Mononuclear cell (primary cell): ENCODE data around the gene PAEP. TPM values are rescaled to one million over a fixed set of nuclear protein-coding genes. Genes with fewer than 3 reads are reported as not detected.

ENCODE experiments used
- H3K27me3 ChIP-seq: 2 replicates; pipeline ENCODE4 v1.6.0; 2011; ENCODE audit warnings: low read length, control low read depth; ENCODE audit not compliant: insufficient read depth
- H3K4me1 ChIP-seq: 2 replicates; pipeline ENCODE4 v1.5.1; 2011; ENCODE audit warnings: mild to moderate bottlenecking, low read length, control low read depth; ENCODE audit not compliant: insufficient read depth
- H3K4me3 ChIP-seq: 2 replicates; pipeline ENCODE4 v1.5.1; 2011; ENCODE audit warnings: mild to moderate bottlenecking, low read length, moderate library complexity
- H3K9me3 ChIP-seq: 2 replicates; pipeline ENCODE4 v1.5.1; 2011; ENCODE audit warnings: low read depth, mild to moderate bottlenecking, control low read depth, low read length
- total RNA-seq: library from RNA; depleted of rRNA; stranded (reverse); fragments of >200 nt; gene quantifications from one replicate; pipeline ENCODE4 v1.2.3, GENCODE V29; 2012

The PAEP gene
- total RNA-seq, 1 donor, result not detected

DNA sequence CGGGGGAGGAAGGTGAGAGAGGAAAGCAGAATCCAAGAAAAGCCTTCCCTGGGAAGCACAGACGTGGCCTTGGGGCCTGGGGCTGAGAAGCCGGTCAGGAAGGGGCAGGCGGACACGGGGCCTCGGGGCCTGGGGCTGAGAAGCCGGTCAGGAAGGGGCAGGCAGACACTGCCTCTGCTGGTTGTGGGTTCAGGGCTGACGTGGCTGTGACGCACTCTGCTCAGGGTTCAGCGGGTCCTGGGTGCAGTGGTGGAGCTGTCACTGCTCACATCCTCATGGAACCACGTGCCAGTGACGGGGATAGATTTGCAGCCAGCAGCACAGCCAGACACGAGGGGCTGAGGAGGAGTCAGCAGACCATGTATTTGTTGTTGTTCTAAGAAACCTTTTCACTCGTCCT, 12.8 kb downstream of the PAEP start:
- Histone ChIP-seq H3K4me1 (no peaks in the 10 kb centered on the region), H3K4me3 (no peak overlapping the region), H3K27me3 (no peaks in the 10 kb centered on the region), H3K9me3 (no peaks in the 10 kb centered on the region)

DNA sequence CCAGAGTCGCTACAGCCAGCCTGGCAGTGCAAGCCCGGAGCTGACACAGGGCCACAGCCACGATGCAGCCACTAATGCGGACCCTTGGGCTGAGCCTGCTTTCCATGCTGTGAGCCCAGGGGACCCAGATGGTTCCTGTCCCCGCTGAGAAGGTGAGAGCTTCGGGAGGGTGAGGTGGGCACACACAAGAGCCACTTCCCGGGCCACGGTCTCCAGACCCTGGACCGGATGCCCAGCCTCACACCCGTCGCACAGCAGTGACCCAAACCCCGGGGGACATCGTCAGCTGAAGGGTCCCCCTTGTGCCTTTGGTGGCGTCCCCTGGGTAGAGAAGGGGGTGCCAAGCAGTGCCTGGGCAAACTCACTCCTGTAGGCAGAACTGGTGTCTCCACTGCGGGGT, 13.4 kb downstream of the PAEP start:
- no peaks in the 10 kb centered on the region for H3K27me3 ChIP-seq
- no peak overlapping the region for H3K4me3 ChIP-seq
- H3K9me3 ChIP-seq, result no peaks in the 10 kb centered on the region
- no peaks in the 10 kb centered on the region for H3K4me1 ChIP-seq

DNA sequence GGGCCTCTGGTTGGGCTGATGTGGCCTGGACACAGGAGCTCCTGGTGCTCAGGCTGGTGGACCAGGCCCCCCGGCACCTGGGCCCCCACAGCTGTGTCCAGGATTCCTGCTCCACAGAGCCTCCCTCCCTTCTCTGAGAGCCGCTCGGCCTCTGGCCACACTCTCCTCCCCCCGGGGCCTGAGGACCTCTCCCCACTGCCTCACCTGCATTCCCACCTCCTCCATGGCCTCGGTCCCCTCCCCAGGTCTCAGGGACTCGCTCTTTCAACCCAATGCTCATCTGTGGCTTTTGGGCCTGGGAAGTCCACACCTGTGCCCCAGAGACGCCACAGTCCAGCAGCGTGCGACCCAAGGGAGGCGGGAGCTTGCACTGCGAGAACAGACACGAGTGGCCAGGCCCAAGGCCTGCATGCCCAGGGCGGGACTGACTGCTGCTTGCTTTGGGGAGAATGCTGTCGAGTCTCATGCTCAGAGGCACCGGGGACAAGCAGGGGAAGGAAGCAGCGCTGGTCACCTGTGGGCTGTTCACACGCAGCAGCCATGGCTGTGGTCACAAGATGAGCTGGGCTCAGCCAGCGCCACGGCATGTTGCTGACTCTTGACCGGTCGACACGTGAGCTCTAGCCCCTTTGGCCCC, 14.6 kb downstream of the PAEP start:
- H3K4me1 ChIP-seq, result no peaks in the 10 kb centered on the region
- H3K27me3 ChIP-seq, result no peaks in the 10 kb centered on the region
- H3K9me3 ChIP-seq, result no peaks in the 10 kb centered on the region
- no peak overlapping the region for H3K4me3 ChIP-seq

DNA sequence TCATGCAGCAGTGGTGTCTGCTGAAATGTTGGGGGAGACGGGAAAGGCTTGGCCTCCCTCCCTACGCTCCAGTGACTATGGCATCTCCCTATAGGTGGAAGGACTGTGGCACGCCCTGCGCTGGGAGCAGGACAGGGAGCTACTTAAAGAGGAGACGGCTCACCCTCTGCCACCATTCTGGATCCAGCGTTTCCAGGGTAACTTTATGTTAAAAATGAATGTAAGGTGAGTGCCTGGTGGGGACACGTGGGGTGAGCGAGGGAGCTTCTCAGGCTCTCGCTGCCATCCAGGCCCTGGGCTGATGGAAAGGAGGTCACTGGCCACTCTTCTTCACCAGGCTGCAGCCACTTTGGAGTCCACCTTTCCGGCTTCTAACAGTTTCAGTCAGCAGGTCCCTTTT, 15.7 kb downstream of the PAEP start:
- Histone ChIP-seq H3K4me3 (no peak overlapping the region), H3K4me1 (no peaks in the 10 kb centered on the region), H3K27me3 (no peaks in the 10 kb centered on the region), H3K9me3 (no peaks in the 10 kb centered on the region)

DNA sequence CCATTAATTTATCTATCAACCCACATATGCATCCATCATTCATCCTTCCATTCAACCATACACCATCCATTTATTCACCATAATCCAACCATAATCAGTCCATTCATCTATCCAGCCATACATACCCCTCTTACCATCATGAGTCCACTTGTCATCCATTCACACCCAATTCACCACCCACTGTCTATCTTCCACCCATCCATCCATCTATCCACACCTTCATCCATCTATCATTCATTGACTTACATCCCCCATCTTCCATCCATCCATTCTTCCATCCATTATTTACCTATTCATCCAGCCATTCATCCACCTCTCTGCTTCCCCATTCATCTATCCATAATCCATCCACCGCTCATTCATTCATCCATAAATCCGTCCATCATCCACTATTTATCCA, 17.8 kb downstream of the PAEP start:
- no peaks in the 10 kb centered on the region for H3K27me3 ChIP-seq
- no peaks in the 10 kb centered on the region for H3K9me3 ChIP-seq
- no peak overlapping the region for H3K4me3 ChIP-seq

DNA sequence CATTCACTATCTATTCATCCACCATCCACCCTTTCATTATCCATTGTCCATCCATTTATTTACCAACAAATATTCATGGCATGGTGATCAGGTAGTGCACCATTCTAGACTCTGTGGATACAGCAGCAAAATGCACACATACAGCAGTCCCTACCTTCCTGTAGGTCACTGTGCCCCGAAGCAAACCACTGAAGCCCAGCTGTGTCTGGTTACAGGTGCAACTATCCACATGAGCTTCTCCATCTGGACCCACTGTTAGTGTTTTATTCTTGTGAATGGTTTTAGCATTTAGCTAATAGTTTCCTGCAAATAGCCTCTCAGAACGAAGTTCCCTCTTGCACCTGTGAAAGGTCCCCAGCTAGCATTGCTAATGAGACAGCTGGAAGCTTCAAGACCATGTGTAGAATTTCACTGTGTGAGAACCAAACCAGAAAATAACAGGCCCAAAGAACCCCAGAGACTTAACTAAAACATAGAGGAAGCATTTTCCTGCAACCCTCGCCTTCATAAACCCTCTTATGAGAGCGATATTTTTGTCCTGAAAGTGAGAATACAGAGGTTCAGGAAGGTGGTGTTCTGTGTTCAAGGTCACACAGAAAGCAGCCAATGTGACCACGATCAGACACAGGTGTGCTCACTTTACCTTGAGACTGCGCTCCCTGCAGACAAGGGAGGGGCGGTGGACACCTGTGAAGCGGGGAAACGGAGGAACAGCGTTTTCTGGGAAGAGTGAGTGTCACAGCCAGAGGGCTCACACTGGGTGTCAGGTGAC, 18.5 kb downstream of the PAEP start:
- Histone ChIP-seq H3K9me3 (no peaks in the 10 kb centered on the region), H3K4me1 (no peaks in the 10 kb centered on the region), H3K4me3 (no peak overlapping the region), H3K27me3 (no peaks in the 10 kb centered on the region)

More for the DNA sequence above, 17.8 kb downstream of the PAEP start:
- H3K4me1 ChIP-seq, result no peaks in the 10 kb centered on the region

DNA sequence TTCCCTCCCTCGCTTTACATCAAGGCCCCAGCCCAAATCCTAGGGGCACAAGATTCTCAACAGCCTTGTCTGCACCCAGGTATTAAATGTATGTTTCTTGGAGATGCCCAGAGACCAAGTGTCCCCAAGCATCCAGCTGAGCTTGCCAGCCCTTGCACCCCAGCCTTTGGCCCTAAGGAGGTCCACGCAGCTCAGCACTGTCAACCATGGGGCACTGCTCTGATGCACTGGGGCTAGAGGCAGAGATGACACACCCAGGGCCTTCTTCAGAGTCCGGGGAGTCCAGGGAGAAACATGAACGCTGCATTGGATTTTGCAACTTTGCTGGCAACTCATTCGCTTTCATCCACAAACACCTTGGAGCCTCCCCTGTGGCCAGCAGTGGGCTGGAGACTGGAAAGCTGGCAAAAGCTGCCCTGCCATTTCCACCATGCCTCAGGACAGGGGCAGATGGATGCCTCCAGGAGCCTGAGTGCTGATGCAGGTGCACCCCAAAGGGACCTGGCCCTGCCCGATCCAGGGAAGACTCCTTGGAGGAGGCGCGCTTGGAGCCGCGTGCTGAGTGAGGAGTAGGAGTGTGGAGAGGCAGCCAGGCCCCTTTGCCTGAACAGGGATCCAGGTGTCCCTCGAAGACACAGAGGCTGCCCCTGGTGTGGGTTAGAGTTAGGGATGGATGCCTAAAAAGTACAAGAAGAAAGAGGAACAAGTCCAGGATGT, 19.3 kb downstream of the PAEP start:
- no peaks in the 10 kb centered on the region for H3K4me1 ChIP-seq
- H3K9me3 ChIP-seq, result no peaks in the 10 kb centered on the region
- H3K4me3 ChIP-seq, result no peak overlapping the region
- no peaks in the 10 kb centered on the region for H3K27me3 ChIP-seq

DNA sequence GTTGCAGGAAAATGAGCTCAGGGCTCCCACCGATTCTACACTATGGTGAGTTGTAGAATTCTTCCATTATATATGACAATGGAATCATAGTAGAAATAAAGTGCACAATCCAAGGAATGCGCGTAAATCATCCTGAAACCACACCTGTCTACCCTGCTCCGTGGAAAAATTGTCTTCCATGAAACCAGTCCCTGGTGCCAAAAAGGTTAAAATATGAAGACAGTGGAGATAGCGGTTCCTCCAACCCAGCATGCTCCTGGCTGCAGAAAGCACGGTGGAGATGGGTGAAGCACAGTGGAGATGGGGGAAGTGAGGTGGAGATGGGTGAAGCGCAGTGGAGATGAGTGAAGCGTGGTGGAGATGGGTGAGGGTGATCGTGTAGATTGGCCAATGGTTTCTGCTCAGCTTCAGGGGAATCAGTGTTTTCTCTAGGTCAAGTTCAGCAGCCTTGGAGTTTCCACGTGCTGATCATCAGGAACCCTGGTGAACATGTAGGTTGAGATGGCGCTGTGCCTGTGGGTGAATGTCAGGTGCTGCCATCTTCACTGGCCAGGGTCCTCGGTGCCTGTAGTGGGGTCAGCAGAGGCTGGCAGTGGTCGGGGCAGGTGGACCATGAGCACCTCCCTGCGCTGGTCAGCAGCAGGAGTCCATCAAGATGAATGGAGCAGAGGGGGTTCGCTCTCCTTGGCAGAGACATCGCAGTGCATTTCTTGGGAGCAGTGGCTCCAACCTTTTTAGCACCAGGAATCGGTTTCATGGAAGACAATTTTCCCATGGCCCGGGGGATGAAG, 20.3 kb downstream of the PAEP start:
- no peaks in the 10 kb centered on the region for H3K4me1 ChIP-seq
- no peaks in the 10 kb centered on the region for H3K27me3 ChIP-seq
- H3K4me3 ChIP-seq, result no peak overlapping the region
- H3K9me3 ChIP-seq, result no peaks in the 10 kb centered on the region

DNA sequence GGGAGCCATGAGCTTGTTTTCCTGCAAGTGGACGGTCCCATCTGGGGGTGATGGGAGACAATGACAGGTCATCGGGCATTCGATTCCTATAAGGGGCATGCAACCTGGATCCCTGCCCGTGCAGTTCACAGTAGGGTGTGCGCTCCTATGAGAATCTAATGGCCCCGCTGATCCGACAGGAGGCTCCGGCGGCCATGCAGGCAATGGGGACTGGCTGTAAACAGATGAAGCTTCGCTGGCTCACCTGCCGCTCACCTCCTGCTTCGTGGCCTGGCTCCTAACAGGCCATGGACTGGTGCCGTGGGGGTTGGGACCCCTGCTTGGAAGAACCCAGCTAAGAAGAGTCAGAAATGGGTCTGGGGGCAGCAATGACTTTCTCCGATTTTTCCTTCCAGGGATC, 21.0 kb downstream of the PAEP start:
- no peak overlapping the region for H3K4me3 ChIP-seq
- no peaks in the 10 kb centered on the region for H3K27me3 ChIP-seq
- no peaks in the 10 kb centered on the region for H3K4me1 ChIP-seq
- H3K9me3 ChIP-seq, result no peaks in the 10 kb centered on the region

DNA sequence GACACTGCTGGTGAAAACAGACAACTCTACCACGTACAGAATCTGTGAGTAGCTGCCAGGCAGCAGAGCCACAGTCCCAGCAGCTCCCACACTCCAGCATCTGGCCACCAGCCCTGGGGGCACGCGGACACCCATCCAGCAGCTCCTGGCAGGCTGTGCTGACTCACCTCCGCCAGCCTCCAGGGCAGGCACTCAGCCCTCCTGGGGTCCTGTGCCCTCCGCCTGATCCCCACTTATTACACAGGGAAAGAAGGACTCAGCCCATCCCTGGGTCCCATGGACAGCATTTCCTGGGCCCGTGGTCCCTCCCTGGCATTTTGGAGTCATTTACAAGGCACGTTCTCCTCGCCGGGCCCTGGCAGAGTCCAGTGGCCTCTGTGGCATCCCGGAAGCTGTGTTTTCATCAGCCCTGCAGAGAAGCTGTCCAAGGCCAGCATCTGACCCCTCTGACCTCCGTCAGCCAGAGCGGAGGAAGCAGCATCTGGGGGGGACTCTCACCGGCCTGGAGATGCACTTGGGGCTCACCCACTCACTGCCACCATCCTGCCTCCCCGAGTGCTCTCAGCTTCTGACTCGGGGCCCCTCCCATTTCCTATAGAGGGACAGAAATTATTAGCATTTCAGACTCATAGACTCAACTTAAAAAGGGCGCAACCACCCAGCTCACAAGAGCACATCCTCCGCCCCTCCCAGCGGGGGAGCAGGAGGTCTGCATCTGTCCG, 21.6 kb downstream of the PAEP start:
- H3K9me3 ChIP-seq, result no peaks in the 10 kb centered on the region
- no peaks in the 10 kb centered on the region for H3K27me3 ChIP-seq
- H3K4me3 ChIP-seq, result no peak overlapping the region
- no peaks in the 10 kb centered on the region for H3K4me1 ChIP-seq

DNA sequence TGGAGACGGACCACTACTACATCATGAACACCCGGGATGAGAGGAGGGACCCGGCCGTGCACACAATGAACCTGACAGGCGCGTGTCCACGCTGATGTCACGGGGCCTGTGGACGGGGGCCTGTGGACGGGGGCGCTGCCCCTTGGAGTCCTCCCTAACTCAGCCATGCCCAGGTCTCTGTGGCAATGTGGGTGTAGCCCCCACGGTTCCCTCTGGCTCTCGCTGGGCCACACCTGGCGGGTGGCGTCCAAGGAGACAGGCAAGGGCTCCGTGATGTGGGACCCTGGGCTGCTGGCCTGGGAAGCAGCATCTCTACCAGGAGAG, 22.1 kb downstream of the PAEP start:
- H3K27me3 ChIP-seq, result no peaks in the 10 kb centered on the region
- H3K4me3 ChIP-seq, result no peak overlapping the region
- no peaks in the 10 kb centered on the region for H3K9me3 ChIP-seq
- no peaks in the 10 kb centered on the region for H3K4me1 ChIP-seq

DNA sequence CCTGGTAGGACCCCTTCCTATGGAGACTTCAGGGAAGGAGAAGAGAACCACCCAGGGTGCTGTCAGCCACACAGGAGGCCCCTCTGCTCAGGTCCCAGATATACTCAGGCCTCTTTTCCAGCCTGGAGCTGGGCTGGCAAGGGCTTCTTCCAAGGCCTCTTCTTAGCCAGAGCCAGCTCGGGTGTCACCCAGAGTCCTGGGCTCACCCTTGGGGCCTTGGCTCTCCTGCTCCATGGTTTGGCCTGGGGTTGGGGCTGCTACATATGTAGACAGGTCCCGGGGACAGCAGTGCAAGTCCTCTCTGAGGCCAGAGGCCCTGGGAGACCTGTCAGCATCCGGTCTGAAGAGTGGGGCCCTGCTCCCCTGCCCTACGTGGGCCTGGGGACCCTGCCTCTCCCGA, 22.8 kb downstream of the PAEP start:
- H3K27me3 ChIP-seq, result no peaks in the 10 kb centered on the region
- no peaks in the 10 kb centered on the region for H3K4me1 ChIP-seq
- no peaks in the 10 kb centered on the region for H3K9me3 ChIP-seq
- H3K4me3 ChIP-seq, result no peak overlapping the region

DNA sequence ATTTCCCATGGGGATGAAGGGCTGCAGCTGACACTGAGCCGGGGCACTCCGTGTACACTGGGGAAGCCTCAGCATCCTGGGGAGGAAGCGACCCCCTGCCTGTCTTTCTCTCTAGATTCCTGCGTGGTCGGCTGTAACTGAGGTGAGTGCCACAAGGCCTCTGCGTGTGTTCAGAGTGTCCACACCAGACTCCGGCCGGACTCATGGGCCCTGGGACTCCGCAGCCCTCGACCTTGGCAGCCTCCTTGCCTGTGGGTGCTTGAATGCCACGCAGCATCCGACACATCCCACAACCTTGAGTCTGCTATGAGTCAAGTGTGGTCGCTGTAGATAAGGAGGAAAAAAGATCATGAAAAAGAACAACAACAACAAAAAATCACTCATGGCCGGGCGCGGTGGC, 23.4 kb downstream of the PAEP start:
- Histone ChIP-seq H3K27me3 (no peaks in the 10 kb centered on the region), H3K9me3 (no peaks in the 10 kb centered on the region), H3K4me3 (no peak overlapping the region), H3K4me1 (no peaks in the 10 kb centered on the region)

DNA sequence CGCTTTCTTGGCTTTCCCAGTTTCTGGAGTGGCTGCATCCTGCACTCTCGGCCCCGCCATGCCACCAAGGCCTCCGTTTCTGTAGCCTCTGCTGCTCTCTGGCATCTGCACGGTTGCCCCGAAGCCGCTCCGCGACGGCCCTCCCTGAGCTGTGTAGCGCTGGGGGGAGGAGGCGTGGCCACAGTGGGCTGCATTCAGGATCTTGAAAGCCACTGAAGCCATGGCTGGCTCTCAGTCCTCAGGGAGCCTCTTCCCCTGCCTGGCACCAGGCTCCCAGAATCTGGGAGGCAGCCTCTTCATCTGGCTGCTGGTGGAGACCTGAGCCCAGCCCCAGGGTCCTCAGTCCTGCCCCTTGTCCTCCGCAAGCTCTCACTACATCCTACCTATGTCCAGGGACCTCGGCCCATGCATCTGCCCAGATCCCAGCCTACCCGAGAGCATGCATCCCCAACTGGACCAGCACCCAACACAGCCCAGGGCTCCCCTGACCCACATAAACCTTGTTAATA, 25.1 kb downstream of the PAEP start:
- Histone ChIP-seq H3K9me3 (no peaks in the 10 kb centered on the region), H3K4me1 (no peaks in the 10 kb centered on the region), H3K27me3 (no peaks in the 10 kb centered on the region), H3K4me3 (no peak overlapping the region)
